Naive thymus-derived CD8-positive, alpha-beta T cell (primary cell): ENCODE data around the gene SMIM22. TPM values are rescaled to one million over a fixed set of nuclear protein-coding genes. Genes with fewer than 3 reads are reported as not detected.

Experiments used
- ATAC-seq, 2 donors: fragments of 150-1000 bp; cut with Tn5 transposase in 1 of 2; sonication (Bioruptor Pico), chemical (Tn5 transposase) in 1 of 2; 1 replicate in 1 of 2; 2 replicates in 1 of 2; pipeline ENCODE4 v1.10.0; 2021; ENCODE audit warnings: mild to moderate bottlenecking in 2 of 2, moderate library complexity in 2 of 2
- POLR2A ChIA-PET: fragments of 350-600 bp; sonication (Branson Sonifier 250); formaldehyde crosslinking; loops from one replicate; lab custom pipeline; 2021; ENCODE audit warnings: antibody characterized with exemption; lab: Charles Lee
- DNase-seq, 10 donors: peaks; one replicate each; pipeline versions ENCODE4 v3.0.0 to v3.0.0-alpha.2; 2020 to 2022
- H3K27ac Mint-ChIP-seq, 10 donors: one replicate each; pipeline ENCODE4 v1.8.0; 2020 to 2022; ENCODE audit warnings: mild to moderate bottlenecking in 10 of 10, mixed read lengths in 10 of 10, moderate library complexity in 4 of 10, inconsistent platforms in 1 of 10
- H3K27me3 Mint-ChIP-seq, 5 donors: one replicate each; pipeline ENCODE4 v1.8.0; 2021 to 2022; ENCODE audit warnings: mixed read lengths in 5 of 5
- H3K36me3 Mint-ChIP-seq, 3 donors: one replicate each; pipeline ENCODE4 v1.8.0; 2020 to 2022; ENCODE audit warnings: mixed read lengths in 3 of 3, mild to moderate bottlenecking in 2 of 3, inconsistent platforms in 1 of 3
- H3K4me1 Mint-ChIP-seq, 4 donors: one replicate each; pipeline ENCODE4 v1.8.0; 2021 to 2022; ENCODE audit warnings: mixed read lengths in 4 of 4
- H3K4me3 Mint-ChIP-seq, 10 donors: one replicate each; pipeline ENCODE4 v1.8.0; 2020 to 2022; ENCODE audit warnings: mild to moderate bottlenecking in 10 of 10, mixed read lengths in 10 of 10, moderate library complexity in 6 of 10, inconsistent platforms in 1 of 10
- H3K9me3 Mint-ChIP-seq, 9 donors: one replicate each; pipeline ENCODE4 v1.8.0; 2020 to 2022; ENCODE audit warnings: mixed read lengths in 9 of 9, mild to moderate bottlenecking in 3 of 9, inconsistent platforms in 1 of 9, moderate library complexity in 1 of 9
- polyA plus RNA-seq, 3 donors: library from polyadenylated mRNA; unstranded; fragments of 300-500 nt; fragmentation: Illumina TruSeq; gene quantifications; one replicate each; pipeline ENCODE4 v1.2.3, GENCODE V29; 2021
- total RNA-seq, 8 experiments: library from RNA in 2 of 8; stranded (reverse) in 2 of 8; gene quantifications; one replicate each; pipeline ENCODE4 v1.2.3 and lab custom pipeline; 2021 to 2026

The SMIM22 gene
- total and polyA plus RNA-seq, 5 experiments from 2014 or later: not detected

- POLR2A ChIA-PET: no interaction called here
These were observed 18.9 kb downstream of the SMIM22 start for GRCh38 chr16:4814046-4814445.

GRCh38 chr16:4814542-4815173, 19.5 kb downstream of the SMIM22 start:
- POLR2A ChIA-PET: no interaction called here
- Mint-ChIP-seq H3K4me1 (no peaks in the 10 kb centered on the region), H3K27ac (peak overlapping the region in 1 of 10 donors; percentile 22)

More at GRCh38 chr16:4814046-4814445, 18.9 kb downstream of the SMIM22 start:
- Mint-ChIP-seq H3K4me1 (no peaks in the 10 kb centered on the region), H3K36me3 (peaks cover 0 to 82% (median 26%) of the 10 kb centered on the region in 3 donors), H3K27ac (peak overlapping the region in 2 of 10 donors; percentile 7 to 66), H3K4me3 (no peak overlapping the region), H3K9me3 (no peaks in the 10 kb centered on the region), H3K27me3 (no peaks in the 10 kb centered on the region)
- no peak for DNase-seq
- ATAC-seq: no peak

GRCh38 chr16:4820652-4821051, 25.5 kb downstream of the SMIM22 start:
- POLR2A ChIA-PET: no interaction called here
- H3K27ac Mint-ChIP-seq: peak overlapping the region in 1 of 10 donors; percentile 62

More at GRCh38 chr16:4814542-4815173, 19.5 kb downstream of the SMIM22 start:
- Mint-ChIP-seq H3K27me3 (no peaks in the 10 kb centered on the region), H3K9me3 (no peaks in the 10 kb centered on the region), H3K4me3 (no peak overlapping the region), H3K36me3 (peaks cover 0 to 83% (median 27%) of the 10 kb centered on the region in 3 donors)
- DNase-seq: peak in 1 of 10 donors; percentile 13
- no peak for ATAC-seq

GRCh38 chr16:4825196-4825595, 30.0 kb downstream of the SMIM22 start:
- H3K9me3 Mint-ChIP-seq: no peaks in the 10 kb centered on the region
- POLR2A ChIA-PET: no interaction called here
- no peaks in the 10 kb centered on the region for H3K27me3 Mint-ChIP-seq
- ATAC-seq (no peak), DNase-seq (no peak)
- peaks cover 0 to 88% (median 7%) of the 10 kb centered on the region in 3 donors for H3K36me3 Mint-ChIP-seq
- H3K4me3 Mint-ChIP-seq: no peak overlapping the region
- H3K27ac Mint-ChIP-seq: peak overlapping the region in 2 of 10 donors; percentile 8
- H3K4me1 Mint-ChIP-seq: peaks cover 0 to 6% (median 0%) of the 10 kb centered on the region in 4 donors

More at GRCh38 chr16:4820652-4821051, 25.5 kb downstream of the SMIM22 start:
- H3K9me3 Mint-ChIP-seq: no peaks in the 10 kb centered on the region
- peaks cover 0 to 6% (median 0%) of the 10 kb centered on the region in 4 donors for H3K4me1 Mint-ChIP-seq
- ATAC-seq (no peak), DNase-seq (no peak)
- peaks cover 0 to 87% (median 14%) of the 10 kb centered on the region in 3 donors for H3K36me3 Mint-ChIP-seq
- H3K4me3 Mint-ChIP-seq: no peak overlapping the region
- H3K27me3 Mint-ChIP-seq: no peaks in the 10 kb centered on the region

GRCh38 chr16:4826526-4826925, 31.4 kb downstream of the SMIM22 start:
- Mint-ChIP-seq H3K9me3 (no peaks in the 10 kb centered on the region), H3K4me3 (no peak overlapping the region), H3K36me3 (peaks cover 5 to 89% (median 12%) of the 10 kb centered on the region in 3 donors), H3K27me3 (no peaks in the 10 kb centered on the region), H3K4me1 (peaks cover 5 to 16% (median 7%) of the 10 kb centered on the region in 4 donors), H3K27ac (peak overlapping the region in 1 of 10 donors; percentile 41)
- POLR2A ChIA-PET: interaction anchor here (0.6 kb wide), 1 partner anchor 18 kb away, joined by 7 read pairs; no protein-coding TSS in a partner anchor
- ATAC-seq (no peak), DNase-seq (no peak)

- Mint-ChIP-seq H3K36me3 (peaks cover 5 to 90% (median 13%) of the 10 kb centered on the region in 3 donors), H3K27ac (peak overlapping the region in 1 of 10 donors; percentile 41), H3K4me3 (peak overlapping the region in 1 of 10 donors; percentile 31), H3K4me1 (peaks cover 5 to 16% (median 8%) of the 10 kb centered on the region in 4 donors), H3K27me3 (no peaks in the 10 kb centered on the region), H3K9me3 (no peaks in the 10 kb centered on the region)
- POLR2A ChIA-PET: no interaction called here
- DNase-seq: no peak
- no peak for ATAC-seq
These were observed 31.8 kb downstream of the SMIM22 start for GRCh38 chr16:4826980-4827379.

- H3K27me3 Mint-ChIP-seq: no peaks in the 10 kb centered on the region
- no peak overlapping the region for H3K27ac Mint-ChIP-seq
- H3K36me3 Mint-ChIP-seq: peaks cover 5 to 91% (median 18%) of the 10 kb centered on the region in 3 donors
- H3K4me1 Mint-ChIP-seq: peaks cover 9 to 20% (median 18%) of the 10 kb centered on the region in 4 donors
- no peak overlapping the region for H3K4me3 Mint-ChIP-seq
- POLR2A ChIA-PET: no interaction called here
- ATAC-seq: no peak
- H3K9me3 Mint-ChIP-seq: no peaks in the 10 kb centered on the region
- no peak for DNase-seq
These were observed 33.6 kb downstream of the SMIM22 start for GRCh38 chr16:4828567-4829321.

- DNase-seq: no peak
- Mint-ChIP-seq H3K4me3 (no peak overlapping the region), H3K36me3 (peaks cover 5 to 83% (median 18%) of the 10 kb centered on the region in 3 donors), H3K9me3 (no peaks in the 10 kb centered on the region), H3K27me3 (no peaks in the 10 kb centered on the region), H3K27ac (peak overlapping the region in 1 of 10 donors; percentile 13), H3K4me1 (peaks cover 9 to 27% (median 18%) of the 10 kb centered on the region in 4 donors)
- no peak for ATAC-seq
- POLR2A ChIA-PET: interaction anchor here (0.8 kb wide), 1 partner anchor 28 kb away, joined by 7 read pairs; the partner anchor contains the start of gene ROGDI
These were observed 35.2 kb downstream of the SMIM22 start for GRCh38 chr16:4830408-4830807.

- H3K4me1 Mint-ChIP-seq: peaks cover 14 to 27% (median 20%) of the 10 kb centered on the region in 4 donors
- H3K9me3 Mint-ChIP-seq: no peaks in the 10 kb centered on the region
- no peak for DNase-seq
- H3K27me3 Mint-ChIP-seq: no peaks in the 10 kb centered on the region
- H3K27ac Mint-ChIP-seq: peak overlapping the region in 1 of 10 donors; percentile 13
- H3K4me3 Mint-ChIP-seq: no peak overlapping the region
- POLR2A ChIA-PET: no interaction called here
- H3K36me3 Mint-ChIP-seq: peaks cover 5 to 84% (median 18%) of the 10 kb centered on the region in 3 donors
- ATAC-seq: no peak
These were observed 36.4 kb downstream of the SMIM22 start for GRCh38 chr16:4831616-4832015.

- Mint-ChIP-seq H3K27ac (peak overlapping the region in 2 of 10 donors; percentile 8 to 27), H3K4me3 (no peak overlapping the region), H3K36me3 (peaks cover 5 to 82% (median 18%) of the 10 kb centered on the region in 3 donors), H3K27me3 (no peaks in the 10 kb centered on the region), H3K9me3 (no peaks in the 10 kb centered on the region), H3K4me1 (peaks cover 14 to 27% (median 21%) of the 10 kb centered on the region in 4 donors)
- DNase-seq (no peak), ATAC-seq (no peak)
- POLR2A ChIA-PET: no interaction called here
These were observed 37.7 kb downstream of the SMIM22 start for GRCh38 chr16:4832698-4833343.

- Mint-ChIP-seq H3K36me3 (peaks cover 5 to 82% (median 18%) of the 10 kb centered on the region in 3 donors), H3K9me3 (no peaks in the 10 kb centered on the region), H3K4me1 (peaks cover 14 to 27% (median 21%) of the 10 kb centered on the region in 4 donors), H3K27me3 (no peaks in the 10 kb centered on the region), H3K4me3 (no peak overlapping the region), H3K27ac (no peak overlapping the region)
- POLR2A ChIA-PET: interaction anchor here (0.7 to 0.9 kb wide), 2 partner anchors 29 to 112 kb away, joined by 3 to 5 read pairs; no protein-coding TSS in a partner anchor
- no peak for DNase-seq
- ATAC-seq: no peak
These were observed 38.4 kb downstream of the SMIM22 start for GRCh38 chr16:4833584-4833983.

GRCh38 chr16:4836727-4837126, 41.6 kb downstream of the SMIM22 start:
- Mint-ChIP-seq H3K9me3 (no peaks in the 10 kb centered on the region), H3K36me3 (peaks cover 0 to 86% (median 11%) of the 10 kb centered on the region in 3 donors), H3K4me3 (no peak overlapping the region), H3K4me1 (peaks cover 10 to 35% (median 21%) of the 10 kb centered on the region in 4 donors), H3K27ac (peak overlapping the region in 4 of 10 donors; percentile 19 to 73 (median 46)), H3K27me3 (no peaks in the 10 kb centered on the region)
- ATAC-seq: no peak
- POLR2A ChIA-PET: interaction anchor here (0.7 to 2.4 kb wide), 2 partner anchors 10 to 1077 kb away, joined by 5 to 12 read pairs; partner anchors contain the start of genes GLYR1 and UBN1
- no peak for DNase-seq
